ENCODE data around the gene DCC. TPM values are rescaled to one million over a fixed set of nuclear protein-coding genes. Genes with fewer than 3 reads are reported as not detected.

The DCC gene
- total RNA-seq, 2 donors from 2014 or later, result not detected

GRCh38 chr18:52572036-52573000 is 232.3 kb downstream of the DCC start:
- no peak for DNase-seq (ENCODE audit: low spot score in 2 of 2)
- no peaks in the 10 kb centered on the region for H3K36me3 Mint-ChIP-seq
- ATAC-seq, result no peak
- H3K9me3 Mint-ChIP-seq, result no peaks in the 10 kb centered on the region
- no peak overlapping the region for H3K27ac Mint-ChIP-seq

DNA sequence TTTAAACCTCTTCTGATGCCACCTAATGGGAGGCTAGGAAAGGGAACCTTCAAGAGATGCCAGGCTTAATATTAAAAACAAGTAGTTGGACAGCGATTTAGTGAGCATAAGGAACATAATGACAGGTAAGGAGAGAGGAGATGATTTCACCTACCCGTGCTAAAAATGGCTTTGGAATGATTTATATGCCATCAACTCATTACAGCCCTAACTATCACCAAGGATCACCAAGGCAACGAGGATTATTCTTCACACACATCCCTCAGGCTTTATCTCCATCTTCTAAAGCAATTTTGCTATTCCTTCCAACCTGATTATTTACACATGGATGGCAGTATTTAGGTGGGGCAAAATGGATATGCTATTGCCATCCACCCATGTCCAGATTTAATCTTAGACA is 237.8 kb downstream of the DCC start:
- no peak for DNase-seq (ENCODE audit: low spot score in 2 of 2)
- no peak for ATAC-seq
- no peaks in the 10 kb centered on the region for H3K36me3 Mint-ChIP-seq
- H3K9me3 Mint-ChIP-seq, result peaks cover 0 to 8% of the 10 kb centered on the region in 2 donors
- no peak overlapping the region for H3K27ac Mint-ChIP-seq

GRCh38 chr18:52582061-52582460 is 242.1 kb downstream of the DCC start:
- Mint-ChIP-seq H3K9me3 (peaks cover 6 to 18% of the 10 kb centered on the region in 2 donors), H3K36me3 (no peaks in the 10 kb centered on the region), H3K27ac (no peak overlapping the region)
- ATAC-seq (no peak), DNase-seq (ENCODE audit: low spot score in 2 of 2) (no peak)

GRCh38 chr18:52582516-52582915 is 242.5 kb downstream of the DCC start:
- no peak for DNase-seq (ENCODE audit: low spot score in 2 of 2)
- ATAC-seq, result no peak
- H3K27ac Mint-ChIP-seq, result no peak overlapping the region
- H3K9me3 Mint-ChIP-seq, result peaks cover 6 to 21% of the 10 kb centered on the region in 2 donors
- H3K36me3 Mint-ChIP-seq, result no peaks in the 10 kb centered on the region

DNA sequence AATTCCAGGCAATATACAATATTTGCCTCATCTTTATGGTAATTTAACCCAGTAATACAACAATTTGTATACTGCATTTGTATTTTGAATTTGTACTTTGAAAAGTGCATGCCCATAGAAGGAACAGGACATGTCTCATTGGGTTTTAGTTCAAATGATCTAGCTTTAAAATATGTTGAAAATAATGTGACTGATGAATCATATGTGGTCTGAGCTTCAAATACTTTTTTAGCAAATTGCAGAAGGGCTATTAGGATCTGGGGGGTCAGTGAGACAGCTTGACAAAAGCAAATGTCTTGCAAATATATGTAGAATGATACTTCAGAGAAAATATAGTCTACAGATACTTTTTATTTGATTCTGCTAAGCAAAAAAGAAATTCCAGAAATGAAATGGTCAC is 248.9 kb downstream of the DCC start:
- H3K36me3 Mint-ChIP-seq, result no peaks in the 10 kb centered on the region
- peaks cover 4 to 10% of the 10 kb centered on the region in 2 donors for H3K9me3 Mint-ChIP-seq
- ATAC-seq (no peak), DNase-seq (ENCODE audit: low spot score in 2 of 2) (no peak)
- no peak overlapping the region for H3K27ac Mint-ChIP-seq

GRCh38 chr18:52596748-52597435 is 256.9 kb downstream of the DCC start:
- Mint-ChIP-seq H3K9me3 (peaks cover 20 to 24% of the 10 kb centered on the region in 2 donors), H3K27ac (no peak overlapping the region), H3K36me3 (no peaks in the 10 kb centered on the region)
- ATAC-seq (no peak), DNase-seq (ENCODE audit: low spot score in 2 of 2) (no peak)

DNA sequence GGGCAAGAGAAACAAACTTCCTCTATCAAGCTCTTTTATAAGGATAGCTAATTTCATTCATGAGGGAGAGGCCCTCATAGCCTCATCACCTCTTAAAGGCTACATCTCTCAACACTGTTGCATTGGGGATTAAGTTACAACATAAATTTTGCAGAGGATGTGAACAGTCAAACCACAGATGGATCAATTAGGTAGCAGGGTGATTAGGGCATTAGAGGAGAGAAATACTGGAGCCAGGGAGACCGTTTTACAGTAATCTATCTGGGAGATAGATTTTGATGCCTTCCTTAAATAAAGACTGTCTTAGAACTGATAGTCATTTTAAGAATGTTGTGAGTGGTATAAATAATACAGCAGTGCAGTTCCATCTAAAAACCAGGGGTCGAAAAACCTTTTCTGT is 258.9 kb downstream of the DCC start:
- no peak for DNase-seq (ENCODE audit: low spot score in 2 of 2)
- H3K27ac Mint-ChIP-seq, result no peak overlapping the region
- no peak for ATAC-seq
- no peaks in the 10 kb centered on the region for H3K36me3 Mint-ChIP-seq
- H3K9me3 Mint-ChIP-seq, result peaks cover 20 to 25% of the 10 kb centered on the region in 2 donors

GRCh38 chr18:52602820-52603219 is 262.8 kb downstream of the DCC start:
- DNase-seq (ENCODE audit: low spot score in 2 of 2) (no peak), ATAC-seq (no peak)
- Mint-ChIP-seq H3K36me3 (no peaks in the 10 kb centered on the region), H3K9me3 (peaks cover 10 to 21% of the 10 kb centered on the region in 2 donors), H3K27ac (no peak overlapping the region)

GRCh38 chr18:52605345-52605744 is 265.3 kb downstream of the DCC start:
- Mint-ChIP-seq H3K27ac (no peak overlapping the region), H3K9me3 (peaks cover 6 to 15% of the 10 kb centered on the region in 2 donors), H3K36me3 (no peaks in the 10 kb centered on the region)
- ATAC-seq, result no peak
- no peak for DNase-seq (ENCODE audit: low spot score in 2 of 2)

DNA sequence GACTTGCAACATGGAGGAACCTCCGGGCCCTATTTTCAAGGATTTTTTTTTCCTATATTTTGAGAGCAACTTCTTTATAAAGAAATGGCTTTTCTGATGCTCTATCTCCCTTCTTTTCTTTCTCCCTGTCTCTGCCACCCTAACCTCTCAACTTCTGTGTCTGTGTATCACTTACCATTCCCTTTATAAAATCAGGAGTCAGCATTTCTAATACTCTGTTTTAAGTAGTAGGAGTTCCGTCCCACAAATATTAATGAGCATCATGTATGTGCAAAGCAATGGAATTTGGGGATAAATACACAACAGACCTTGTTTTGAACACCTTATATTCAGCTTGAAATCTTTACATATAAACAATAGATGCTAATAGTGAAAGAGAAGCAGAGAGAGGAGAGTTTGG is 268.0 kb downstream of the DCC start:
- no peak overlapping the region for H3K27ac Mint-ChIP-seq
- ATAC-seq (no peak), DNase-seq (ENCODE audit: low spot score in 2 of 2) (no peak)
- H3K36me3 Mint-ChIP-seq, result no peaks in the 10 kb centered on the region
- H3K9me3 Mint-ChIP-seq, result peaks cover 7 to 8% of the 10 kb centered on the region in 2 donors

GRCh38 chr18:52610451-52611115 is 270.6 kb downstream of the DCC start:
- ATAC-seq (no peak), DNase-seq (ENCODE audit: low spot score in 2 of 2) (no peak)
- peaks cover 7 to 8% of the 10 kb centered on the region in 2 donors for H3K9me3 Mint-ChIP-seq
- no peaks in the 10 kb centered on the region for H3K36me3 Mint-ChIP-seq
- no peak overlapping the region for H3K27ac Mint-ChIP-seq

GRCh38 chr18:52612406-52612805 is 272.4 kb downstream of the DCC start:
- no peaks in the 10 kb centered on the region for H3K36me3 Mint-ChIP-seq
- ATAC-seq (no peak), DNase-seq (ENCODE audit: low spot score in 2 of 2) (no peak)
- no peak overlapping the region for H3K27ac Mint-ChIP-seq
- peaks cover 3 to 14% of the 10 kb centered on the region in 2 donors for H3K9me3 Mint-ChIP-seq

DNA sequence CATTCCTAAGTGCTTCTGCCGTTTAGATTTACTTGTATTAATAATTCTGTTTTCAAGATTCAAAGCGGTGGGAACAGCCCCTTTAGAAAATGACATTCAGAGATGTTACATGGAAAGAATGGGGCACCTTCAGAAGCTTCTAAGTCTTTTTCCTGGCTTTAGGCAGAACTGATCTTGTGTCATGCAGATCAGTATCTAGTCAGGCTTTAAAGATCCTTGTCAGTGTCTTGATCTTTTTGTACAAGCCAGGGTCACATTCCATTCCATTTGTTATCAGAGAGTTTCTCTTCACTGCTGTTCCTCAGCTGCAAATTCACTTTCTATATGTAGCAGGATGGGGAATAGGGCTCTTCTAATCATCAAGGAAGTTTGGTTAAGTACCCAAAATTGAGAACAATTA is 275.3 kb downstream of the DCC start:
- H3K27ac Mint-ChIP-seq, result no peak overlapping the region
- no peaks in the 10 kb centered on the region for H3K36me3 Mint-ChIP-seq
- DNase-seq (ENCODE audit: low spot score in 2 of 2) (no peak), ATAC-seq (no peak)
- H3K9me3 Mint-ChIP-seq, result peaks cover 0 to 14% of the 10 kb centered on the region in 2 donors

GRCh38 chr18:52615943-52616342 is 275.9 kb downstream of the DCC start:
- DNase-seq (ENCODE audit: low spot score in 2 of 2) (no peak), ATAC-seq (no peak)
- Mint-ChIP-seq H3K9me3 (peaks cover 0 to 14% of the 10 kb centered on the region in 2 donors), H3K36me3 (no peaks in the 10 kb centered on the region), H3K27ac (no peak overlapping the region)

GRCh38 chr18:52617931-52618330 is 277.9 kb downstream of the DCC start:
- no peak for DNase-seq (ENCODE audit: low spot score in 2 of 2)
- no peak for ATAC-seq
- Mint-ChIP-seq H3K36me3 (no peaks in the 10 kb centered on the region), H3K9me3 (peaks cover 0 to 12% of the 10 kb centered on the region in 2 donors), H3K27ac (no peak overlapping the region)

- peaks cover 0 to 12% of the 10 kb centered on the region in 2 donors for H3K9me3 Mint-ChIP-seq
- ATAC-seq, result no peak
- DNase-seq (ENCODE audit: low spot score in 2 of 2), result no peak
- no peaks in the 10 kb centered on the region for H3K36me3 Mint-ChIP-seq
- H3K27ac Mint-ChIP-seq, result no peak overlapping the region
Observed at GRCh38 chr18:52620926-52621439, 281.0 kb downstream of the DCC start.

GRCh38 chr18:52624702-52625101 is 284.7 kb downstream of the DCC start:
- H3K27ac Mint-ChIP-seq, result no peak overlapping the region
- DNase-seq (ENCODE audit: low spot score in 2 of 2) (no peak), ATAC-seq (no peak)

More at GRCh38 chr18:52624702-52625101, 284.7 kb downstream of the DCC start:
- no peaks in the 10 kb centered on the region for H3K36me3 Mint-ChIP-seq
- peaks cover 0 to 5% of the 10 kb centered on the region in 2 donors for H3K9me3 Mint-ChIP-seq

All from activated naive CD4-positive, alpha-beta T cell treated with anti-CD3 and anti-CD28 coated beads, Interleukin-2, amount 50 U/mL, for 72 hours (primary cell).